Epithelial cell of proximal tubule (primary cell): ENCODE results near the gene WNT10A. TPM values are rescaled to one million over a fixed set of nuclear protein-coding genes. Genes with fewer than 3 reads are reported as not detected.

ENCODE experiments used
- DNase-seq: peaks from one replicate; pipeline ENCODE4 v3.0.0-alpha.2; 2011; ENCODE audit warnings: low read depth
- H3K4me3 ChIP-seq: 2 replicates; pipeline ENCODE4 v1.5.1; 2011; ENCODE audit warnings: low read depth, mild to moderate bottlenecking, low read length
- CTCF ChIP-seq: conservative IDR thresholded peaks from 2 replicates; pipeline ENCODE4 v1.5.1; 2012; ENCODE audit warnings: low read depth, mild to moderate bottlenecking, low read length
- total RNA-seq: library from RNA; depleted of rRNA; stranded (reverse); fragments of >200 nt; gene quantifications from 2 replicates; pipeline ENCODE4 v1.2.3, GENCODE V29; 2015

WNT10A gene
- total RNA-seq, 1 donor from 2014 or later: 1.2 TPM

DNA sequence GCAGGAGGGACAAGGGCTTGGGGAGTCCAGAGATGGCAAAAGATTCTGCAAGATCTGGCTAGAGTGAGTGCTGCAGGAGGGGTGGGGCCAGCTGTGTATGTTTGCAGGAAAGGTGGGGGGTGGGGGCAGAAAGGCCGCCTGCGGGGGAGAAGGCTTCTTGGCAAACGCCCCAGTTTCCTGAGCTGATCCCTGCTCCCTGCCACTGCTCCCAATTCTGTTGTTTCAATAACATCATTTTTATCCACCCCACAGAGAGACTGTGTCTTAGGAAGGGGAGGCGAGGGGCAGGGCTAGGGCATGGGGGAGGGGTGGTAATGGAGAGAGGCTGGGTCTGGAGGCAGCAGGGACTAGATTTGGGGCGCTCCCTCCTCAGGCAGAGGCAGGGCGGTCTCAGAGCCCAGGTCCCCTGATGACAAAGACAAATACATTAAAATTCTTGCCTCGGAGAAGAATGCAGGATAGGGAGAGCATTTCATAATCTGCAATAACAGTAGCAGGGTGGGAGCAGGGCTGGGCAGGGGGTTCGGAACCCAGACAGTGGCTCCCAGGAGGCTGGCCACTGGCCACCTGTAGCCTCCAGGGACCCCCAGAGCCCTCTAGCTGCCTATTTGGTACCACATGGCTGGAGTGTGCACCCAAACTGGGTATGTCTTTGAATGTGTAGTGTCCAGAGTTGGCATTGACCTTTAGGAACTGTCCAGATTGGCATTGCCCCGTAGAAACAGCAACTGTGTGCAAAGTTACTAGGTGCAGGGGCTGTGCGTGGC, 23.1 kb upstream of the WNT10A start:
- DNase-seq: no peak
- no peak overlapping the region for H3K4me3 ChIP-seq
- no peak for TF ChIP-seq CTCF

GRCh38 chr2:218858138-218858445, 22.6 kb upstream of the WNT10A start:
- no peak for DNase-seq
- TF ChIP-seq CTCF: no peak
- H3K4me3 ChIP-seq: no peak overlapping the region

GRCh38 chr2:218858671-218859555, 21.7 kb upstream of the WNT10A start:
- no peak for DNase-seq
- TF ChIP-seq CTCF: no peak
- peak overlapping the region; percentile 19 for H3K4me3 ChIP-seq

DNA sequence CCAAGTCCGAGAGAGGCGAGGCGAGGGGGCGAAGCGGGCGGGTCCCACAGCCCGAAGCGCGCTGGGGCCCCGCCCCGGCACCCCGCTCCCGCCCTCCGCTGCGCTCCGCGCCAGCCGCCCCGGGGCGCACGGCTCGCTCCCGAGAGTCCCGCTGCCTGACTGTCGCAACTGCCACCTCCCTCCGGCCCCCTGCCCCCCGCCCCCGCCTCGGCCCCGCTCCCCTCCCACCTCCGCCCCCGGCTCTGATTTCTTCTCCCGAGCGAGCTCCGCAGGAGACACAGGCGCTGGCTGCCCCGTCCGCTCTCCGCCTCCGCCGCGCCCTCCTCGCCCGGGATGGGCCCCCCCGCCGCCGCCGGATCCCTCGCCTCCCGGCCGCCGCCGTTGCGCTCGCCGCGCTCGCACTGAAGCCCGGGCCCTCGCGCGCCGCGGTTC, 21.1 kb upstream of the WNT10A start, which contains the start of gene WNT6:
Gene WNT6 (plus strand): TSS at position 250 of the 432 bp plus-strand sequence. CDS start 233 bp downstream, outside the sequence.
- peak within 1 kb of the TSS; percentile 40 for H3K4me3 ChIP-seq

GRCh38 chr2:218859988-218860831, 20.4 kb upstream of the WNT10A start:
- peak overlapping the region; percentile 40 for H3K4me3 ChIP-seq
- DNase-seq: no peak
- TF ChIP-seq CTCF: no peak

More for the DNA sequence above, 21.1 kb upstream of the WNT10A start, which contains the start of gene WNT6:
- DNase-seq: no peak
- TF ChIP-seq CTCF: no peak

- no peak overlapping the region for H3K4me3 ChIP-seq
- TF ChIP-seq CTCF: no peak
- no peak for DNase-seq
These were observed 19.7 kb upstream of the WNT10A start for GRCh38 chr2:218860950-218861381.
